Measurements from ENCODE around the gene NPAS3. TPM values are rescaled to one million over a fixed set of nuclear protein-coding genes. Genes with fewer than 3 reads are reported as not detected.

Gene NPAS3
- total RNA-seq, 1 donor from 2014 or later = 6.1 TPM

DNA sequence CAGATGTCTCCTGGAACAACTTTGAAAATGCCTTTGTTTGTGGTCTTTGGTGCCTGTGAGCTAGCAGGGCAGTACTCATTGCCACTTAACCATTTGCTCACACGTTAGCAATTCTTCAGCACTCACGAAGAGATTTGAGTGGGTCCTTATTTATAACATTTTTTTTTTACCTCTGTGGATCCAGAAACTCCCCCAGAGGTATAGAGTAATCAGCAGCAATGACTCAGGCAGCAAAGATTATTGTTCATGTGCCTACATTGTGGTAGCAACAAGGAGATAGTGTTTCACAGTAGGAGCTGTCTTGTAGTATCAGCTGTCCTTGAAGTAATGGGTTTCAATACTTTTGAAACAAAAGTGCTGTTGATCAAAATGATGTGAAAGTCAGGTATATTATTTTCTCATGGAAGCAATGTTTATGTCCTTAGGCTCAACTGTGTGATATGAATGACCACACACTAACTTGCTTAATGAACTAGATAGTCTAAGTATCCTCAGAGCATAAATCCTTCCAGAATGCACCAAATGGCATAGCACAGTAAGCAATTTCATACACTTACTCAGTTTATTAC, 708.1 kb downstream of the NPAS3 start:
- no peaks in the 10 kb centered on the region for H3K9me3 Mint-ChIP-seq (ENCODE audit: low read depth)
- DNase-seq (ENCODE audit: low spot score, unreplicated experiment) = no peak
- H3K36me3 Mint-ChIP-seq (ENCODE audit: insufficient read depth) = no peaks in the 10 kb centered on the region
- TF ChIP-seq, protein P1, sequence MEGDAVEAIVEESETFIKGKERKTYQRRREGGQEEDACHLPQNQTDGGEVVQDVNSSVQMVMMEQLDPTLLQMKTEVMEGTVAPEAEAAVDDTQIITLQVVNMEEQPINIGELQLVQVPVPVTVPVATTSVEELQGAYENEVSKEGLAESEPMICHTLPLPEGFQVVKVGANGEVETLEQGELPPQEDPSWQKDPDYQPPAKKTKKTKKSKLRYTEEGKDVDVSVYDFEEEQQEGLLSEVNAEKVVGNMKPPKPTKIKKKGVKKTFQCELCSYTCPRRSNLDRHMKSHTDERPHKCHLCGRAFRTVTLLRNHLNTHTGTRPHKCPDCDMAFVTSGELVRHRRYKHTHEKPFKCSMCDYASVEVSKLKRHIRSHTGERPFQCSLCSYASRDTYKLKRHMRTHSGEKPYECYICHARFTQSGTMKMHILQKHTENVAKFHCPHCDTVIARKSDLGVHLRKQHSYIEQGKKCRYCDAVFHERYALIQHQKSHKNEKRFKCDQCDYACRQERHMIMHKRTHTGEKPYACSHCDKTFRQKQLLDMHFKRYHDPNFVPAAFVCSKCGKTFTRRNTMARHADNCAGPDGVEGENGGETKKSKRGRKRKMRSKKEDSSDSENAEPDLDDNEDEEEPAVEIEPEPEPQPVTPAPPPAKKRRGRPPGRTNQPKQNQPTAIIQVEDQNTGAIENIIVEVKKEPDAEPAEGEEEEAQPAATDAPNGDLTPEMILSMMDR (IDR thresholded peaks at IDR 0.05; ENCODE audit: unreplicated experiment) = no peak
- no peak overlapping the region for H3K27ac Mint-ChIP-seq
- peaks cover 17% of the 10 kb centered on the region for H3K27me3 Mint-ChIP-seq
- no peak overlapping the region for H3K4me3 Mint-ChIP-seq (ENCODE audit: low read depth)
- H3K4me1 Mint-ChIP-seq (ENCODE audit: low read depth) = peaks cover 10% of the 10 kb centered on the region

DNA sequence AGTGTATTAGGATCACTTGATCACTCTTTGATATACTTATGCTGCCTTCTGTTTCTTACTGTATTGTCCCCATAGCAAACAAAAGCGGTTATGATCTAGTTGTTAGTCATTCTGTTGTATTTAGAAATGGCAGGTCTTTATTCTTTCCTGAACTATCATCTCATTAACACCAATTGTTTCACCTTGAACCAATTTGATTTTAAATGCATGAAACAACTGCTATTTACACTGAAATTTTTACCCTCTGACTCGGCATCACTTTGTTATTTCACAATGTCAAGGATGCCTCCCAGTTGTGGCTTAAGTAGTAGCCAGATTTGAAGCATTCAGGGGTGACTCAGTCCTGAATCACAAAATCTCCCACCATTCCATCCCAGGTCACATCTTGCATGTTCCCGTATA, 708.7 kb downstream of the NPAS3 start:
- Mint-ChIP-seq H3K4me3 (ENCODE audit: low read depth) (no peak overlapping the region), H3K27me3 (peaks cover 13% of the 10 kb centered on the region), H3K9me3 (ENCODE audit: low read depth) (no peaks in the 10 kb centered on the region), H3K27ac (no peak overlapping the region), H3K36me3 (ENCODE audit: insufficient read depth) (no peaks in the 10 kb centered on the region), H3K4me1 (ENCODE audit: low read depth) (peaks cover 5% of the 10 kb centered on the region)
- TF ChIP-seq, protein P1 (IDR thresholded peaks at IDR 0.05; ENCODE audit: unreplicated experiment) = no peak
- DNase-seq (ENCODE audit: low spot score, unreplicated experiment) = no peak

DNA sequence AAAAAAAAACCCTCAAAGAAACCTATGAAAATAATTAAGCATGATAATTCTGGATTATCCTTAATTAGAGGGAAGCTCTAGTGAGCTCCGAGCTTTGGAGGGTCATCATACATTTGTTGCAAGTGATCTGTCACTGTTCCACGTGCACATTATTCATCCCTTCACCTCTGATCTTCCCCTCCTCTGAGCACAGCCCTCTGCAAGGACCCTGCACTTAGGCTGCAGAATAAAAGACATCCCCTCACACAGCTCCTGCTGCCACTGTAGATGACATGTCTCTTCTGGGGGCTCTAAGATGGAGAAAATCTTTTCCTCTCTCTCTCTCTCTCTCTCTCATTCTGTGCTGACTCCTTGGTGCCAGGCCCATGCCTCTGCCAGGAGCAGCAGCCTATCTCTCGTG, 711.8 kb downstream of the NPAS3 start:
- no peak for DNase-seq (ENCODE audit: low spot score, unreplicated experiment)
- no peak overlapping the region for H3K4me3 Mint-ChIP-seq (ENCODE audit: low read depth)
- TF ChIP-seq, protein P1 (IDR thresholded peaks at IDR 0.05; ENCODE audit: unreplicated experiment) = no peak
- no peak overlapping the region for H3K27ac Mint-ChIP-seq
- H3K9me3 Mint-ChIP-seq (ENCODE audit: low read depth) = no peaks in the 10 kb centered on the region
- H3K27me3 Mint-ChIP-seq = peaks cover 9% of the 10 kb centered on the region
- H3K4me1 Mint-ChIP-seq (ENCODE audit: low read depth) = no peaks in the 10 kb centered on the region
- no peaks in the 10 kb centered on the region for H3K36me3 Mint-ChIP-seq (ENCODE audit: insufficient read depth)

DNA sequence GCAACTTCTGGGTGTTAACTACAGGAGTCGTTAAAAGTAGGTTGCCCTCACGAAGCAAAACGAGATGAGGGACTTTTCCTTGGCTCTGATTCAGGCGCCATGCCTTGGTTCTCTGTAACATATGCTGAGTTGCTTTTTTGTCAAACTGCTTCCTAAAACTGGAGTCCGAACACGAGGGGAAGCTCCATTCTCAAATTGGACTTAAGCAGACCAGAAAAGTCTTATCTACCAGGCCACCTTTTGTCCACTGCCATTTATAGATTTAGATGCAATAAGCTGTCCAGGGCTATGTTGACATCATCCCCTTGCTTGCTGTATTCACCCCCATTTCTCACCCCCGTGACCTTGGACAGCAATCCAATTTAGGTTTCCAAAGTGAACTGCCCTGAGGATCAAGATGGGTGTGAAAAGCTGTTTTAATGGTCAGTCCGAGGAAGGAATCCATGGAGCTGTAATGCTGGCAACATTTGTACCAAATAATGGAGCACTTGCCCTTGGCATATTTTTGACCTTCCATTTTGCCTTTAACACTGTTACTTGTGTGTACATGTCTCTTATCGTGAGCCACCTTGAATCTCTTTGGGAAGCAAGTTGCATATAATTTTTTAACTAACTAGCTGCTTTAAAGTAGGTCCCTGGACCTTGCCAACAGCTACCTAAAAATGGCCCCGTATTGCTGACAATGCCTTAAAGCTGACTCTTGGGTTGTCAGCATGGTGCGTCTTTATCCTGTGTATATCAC, 714.1 kb downstream of the NPAS3 start:
- no peak overlapping the region for H3K27ac Mint-ChIP-seq
- no peak for DNase-seq (ENCODE audit: low spot score, unreplicated experiment)
- H3K4me1 Mint-ChIP-seq (ENCODE audit: low read depth) = peaks cover 2% of the 10 kb centered on the region
- H3K36me3 Mint-ChIP-seq (ENCODE audit: insufficient read depth) = no peaks in the 10 kb centered on the region
- no peaks in the 10 kb centered on the region for H3K9me3 Mint-ChIP-seq (ENCODE audit: low read depth)
- H3K27me3 Mint-ChIP-seq = peaks cover 9% of the 10 kb centered on the region
- TF ChIP-seq, protein P1 (IDR thresholded peaks at IDR 0.05; ENCODE audit: unreplicated experiment) = no peak
- no peak overlapping the region for H3K4me3 Mint-ChIP-seq (ENCODE audit: low read depth)

DNA sequence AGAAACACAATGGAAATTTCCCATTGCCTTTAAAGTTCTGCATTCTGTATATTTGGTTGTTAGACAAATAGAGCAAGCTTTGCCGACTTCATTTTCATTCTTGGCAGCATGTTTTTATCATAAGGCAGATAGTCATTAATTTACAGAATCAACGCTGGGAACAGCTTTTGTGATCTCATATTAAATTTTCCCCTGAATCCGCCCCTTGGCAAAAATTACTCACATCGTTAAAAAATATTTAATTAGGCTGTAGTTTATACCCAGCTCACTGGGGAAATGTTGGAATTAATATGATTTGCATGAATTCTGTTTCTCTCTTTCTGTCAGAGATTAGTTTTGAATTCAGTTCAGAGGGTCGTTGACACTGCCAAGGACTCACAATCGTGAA, 714.6 kb downstream of the NPAS3 start:
- Mint-ChIP-seq H3K9me3 (ENCODE audit: low read depth) (no peaks in the 10 kb centered on the region), H3K27me3 (peaks cover 9% of the 10 kb centered on the region), H3K4me3 (ENCODE audit: low read depth) (no peak overlapping the region), H3K27ac (no peak overlapping the region), H3K4me1 (ENCODE audit: low read depth) (peaks cover 2% of the 10 kb centered on the region), H3K36me3 (ENCODE audit: insufficient read depth) (no peaks in the 10 kb centered on the region)
- DNase-seq (ENCODE audit: low spot score, unreplicated experiment) = no peak
- TF ChIP-seq, protein P1 (IDR thresholded peaks at IDR 0.05; ENCODE audit: unreplicated experiment) = no peak

Measured in progenitor cell of endocrine pancreas (in vitro differentiated cells).